HL-60/S4 treated with retinoic acid at 250 ng/mL for 4 days and 3 days (cell line): Measurements from ENCODE around the gene SLC25A21.
"Not testable (repeated sequence)": the region's sequence is repeated elsewhere in the genome, so short reads cannot be mapped to it uniquely, and the experiment has no call there.

Source experiments
- in situ Hi-C: fragments of 300-500 bp; cut with MboI; formaldehyde crosslinking; loops from 2 replicates; pipeline ENCODE4 v1.7.0; 2022; ENCODE audit warnings: low sequenced_read_pairs

SLC25A21 gene

DNA sequence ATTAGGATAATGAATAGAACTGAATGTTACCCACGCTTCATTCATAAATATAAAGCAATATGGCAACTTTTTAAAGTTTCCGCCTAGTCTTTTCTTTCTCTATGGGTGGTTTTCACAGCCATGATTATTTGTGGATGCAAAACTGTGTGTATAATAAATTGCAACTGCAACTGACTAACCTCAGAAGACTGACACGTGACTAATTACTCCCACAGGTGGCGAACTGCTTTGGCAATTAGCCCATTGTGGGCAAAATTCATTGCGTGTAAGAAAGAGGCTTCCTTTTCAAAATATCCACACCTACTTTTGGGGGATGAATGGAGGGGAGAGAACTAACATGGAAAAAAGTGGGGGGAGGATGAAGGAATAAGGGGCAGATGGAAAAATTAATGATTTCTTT lies 79.0 kb downstream of the SLC25A21 start:
- in situ Hi-C loops: no loop called here

DNA sequence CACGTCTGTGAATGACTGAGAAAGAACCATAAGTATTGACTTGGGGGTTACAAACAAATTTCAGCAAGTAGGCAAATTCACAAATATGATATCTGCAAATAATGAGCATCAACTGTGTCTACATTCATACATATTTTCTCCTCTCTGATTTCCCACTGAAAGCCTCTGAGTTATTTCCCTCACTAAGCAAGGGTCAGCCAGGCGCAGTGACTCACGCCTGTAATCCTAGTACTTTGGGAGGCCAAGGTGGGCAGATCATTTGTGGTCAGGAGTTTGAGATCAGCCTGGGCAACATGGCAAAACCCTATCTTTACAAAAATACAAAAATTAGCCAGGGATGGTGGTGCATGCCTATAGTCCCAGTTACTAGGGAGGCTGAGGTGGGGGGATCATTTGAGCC lies 80.8 kb downstream of the SLC25A21 start:
- in situ Hi-C loops: no loop called here

DNA sequence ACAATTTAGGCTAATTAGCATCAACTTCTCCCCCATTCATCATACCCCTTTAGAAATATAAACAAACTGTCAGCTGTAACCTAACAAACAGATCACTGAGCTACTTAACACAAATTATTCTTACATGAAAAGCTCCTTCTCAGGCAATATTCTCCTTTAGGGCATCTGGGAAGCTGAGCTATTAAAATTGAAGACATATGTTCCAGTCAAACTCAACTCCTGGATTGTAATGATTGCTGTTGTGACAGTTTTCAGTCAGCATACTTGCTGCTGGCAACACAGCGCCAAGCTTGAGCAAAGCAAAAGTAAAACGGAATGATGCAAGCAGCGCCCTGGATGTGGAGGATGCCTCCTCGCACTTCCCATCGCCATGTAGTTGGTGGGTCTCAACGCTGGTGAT lies 82.4 kb downstream of the SLC25A21 start:
- in situ Hi-C loops: no loop called here

- in situ Hi-C loops: no loop called here
These were observed 83.0 kb downstream of the SLC25A21 start for GRCh38 chr14:37089410-37089809.

- in situ Hi-C loops: no loop called here
These were observed 83.8 kb downstream of the SLC25A21 start for GRCh38 chr14:37088356-37089215.

GRCh38 chr14:37087520-37087919 lies 84.9 kb downstream of the SLC25A21 start:
- in situ Hi-C loops: no loop called here

DNA sequence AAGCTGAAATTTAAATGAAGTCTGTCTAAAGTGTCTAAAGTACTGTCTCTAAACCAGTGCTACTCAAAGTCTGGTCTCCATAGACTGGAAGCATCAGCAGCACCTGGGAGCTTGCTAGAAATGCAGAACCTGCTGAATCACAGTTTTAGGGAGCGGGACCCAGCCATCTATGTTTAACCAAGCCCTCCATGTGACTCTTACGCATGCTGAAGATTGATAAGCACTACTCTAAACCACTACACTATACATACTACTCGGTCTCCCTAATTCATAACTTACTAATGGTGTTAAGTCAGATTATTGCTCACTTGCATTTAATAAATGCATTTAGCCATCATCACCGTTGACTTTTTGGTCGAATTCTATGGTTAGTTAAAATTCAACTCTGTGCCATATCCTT lies 88.8 kb downstream of the SLC25A21 start:
- in situ Hi-C loops: no loop called here

DNA sequence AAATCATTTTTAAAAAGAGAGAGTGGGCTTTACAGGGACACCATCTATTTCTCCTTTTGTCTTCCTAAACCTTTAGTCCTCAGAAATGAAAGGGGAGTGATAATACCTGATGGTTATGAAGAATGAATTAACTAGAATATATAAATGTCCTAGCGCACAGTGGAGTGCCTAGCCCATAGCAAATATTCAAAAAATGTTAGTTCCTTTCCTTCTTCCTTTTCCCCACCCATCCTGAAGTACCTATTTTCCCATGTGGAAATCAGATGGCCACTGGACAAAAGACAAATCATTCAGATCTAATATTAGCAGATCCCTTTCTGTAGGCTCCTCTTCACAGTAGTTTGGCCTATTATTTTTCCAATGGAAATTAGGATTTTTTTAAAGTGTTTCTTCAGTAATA lies 90.0 kb downstream of the SLC25A21 start:
- in situ Hi-C loops: no loop called here

- in situ Hi-C loops: no loop called here
These were observed 90.5 kb downstream of the SLC25A21 start for GRCh38 chr14:37081856-37082255.

DNA sequence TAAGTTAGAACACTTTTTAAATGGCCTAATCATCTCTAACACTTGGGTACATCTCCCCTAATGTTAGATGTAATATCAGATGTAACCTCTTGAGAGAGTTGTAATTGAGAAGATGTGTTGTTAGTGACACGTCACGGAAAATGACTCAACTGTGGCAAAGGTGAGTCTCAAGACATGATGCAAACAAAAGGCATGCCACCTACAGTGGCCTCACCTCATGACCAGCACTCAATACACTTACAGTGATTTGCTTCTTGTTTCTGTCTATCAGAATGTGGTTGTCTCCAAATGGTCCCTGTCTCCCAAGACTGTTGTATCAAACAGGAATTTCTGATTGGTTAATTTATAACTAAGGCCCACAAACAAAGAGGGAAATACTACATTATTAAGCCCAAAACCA lies 91.2 kb downstream of the SLC25A21 start:
- in situ Hi-C loops: no loop called here

DNA sequence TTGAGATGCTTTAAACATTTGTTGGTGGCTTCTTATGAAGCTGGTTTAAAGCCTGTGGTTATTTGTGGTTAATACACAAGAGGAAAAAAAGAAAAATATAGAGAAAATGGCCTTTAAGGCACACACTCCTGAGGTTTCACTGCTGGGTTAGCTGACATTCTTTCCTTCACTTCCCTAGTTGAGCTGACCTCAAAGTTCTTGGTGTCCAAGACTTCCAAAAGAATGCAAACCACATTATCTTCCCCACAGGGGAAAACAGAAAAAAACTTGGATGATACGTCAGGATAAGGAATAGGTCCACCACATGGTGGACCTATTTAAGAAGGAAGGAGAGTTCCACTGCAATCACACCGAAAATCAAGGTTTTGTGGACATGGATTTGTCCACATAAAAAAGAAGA lies 94.3 kb downstream of the SLC25A21 start:
- in situ Hi-C loops: no loop called here

DNA sequence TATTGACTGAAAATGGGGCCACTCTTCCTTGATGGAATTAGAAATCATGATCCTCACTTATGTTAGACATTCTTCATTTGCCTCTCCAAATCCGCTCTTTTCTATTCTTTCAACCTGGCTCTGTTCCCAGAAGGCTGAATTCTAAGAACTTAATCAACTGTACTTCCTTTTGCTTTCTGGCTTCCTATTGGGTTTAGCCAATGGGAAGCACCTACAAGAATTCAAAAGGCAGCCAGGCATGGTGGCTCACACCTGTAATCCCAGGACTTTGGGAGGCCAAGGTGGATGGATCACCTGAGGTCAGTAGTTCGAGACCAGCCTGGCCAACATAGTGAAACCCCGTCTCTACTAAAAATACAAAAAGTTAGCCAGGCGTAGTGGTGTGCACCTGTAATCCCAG lies 98.1 kb downstream of the SLC25A21 start:
- in situ Hi-C loops: not testable (repeated sequence)

- in situ Hi-C loops: no loop called here
These were observed 108.8 kb downstream of the SLC25A21 start for GRCh38 chr14:37063467-37064240.

GRCh38 chr14:37062191-37062803 lies 110.1 kb downstream of the SLC25A21 start:
- in situ Hi-C loops: no loop called here

- in situ Hi-C loops: no loop called here
These were observed 110.7 kb downstream of the SLC25A21 start for GRCh38 chr14:37061697-37062096.

GRCh38 chr14:37060496-37061260 lies 111.7 kb downstream of the SLC25A21 start:
- in situ Hi-C loops: no loop called here

GRCh38 chr14:37057776-37058175 lies 114.6 kb downstream of the SLC25A21 start:
- in situ Hi-C loops: no loop called here

DNA sequence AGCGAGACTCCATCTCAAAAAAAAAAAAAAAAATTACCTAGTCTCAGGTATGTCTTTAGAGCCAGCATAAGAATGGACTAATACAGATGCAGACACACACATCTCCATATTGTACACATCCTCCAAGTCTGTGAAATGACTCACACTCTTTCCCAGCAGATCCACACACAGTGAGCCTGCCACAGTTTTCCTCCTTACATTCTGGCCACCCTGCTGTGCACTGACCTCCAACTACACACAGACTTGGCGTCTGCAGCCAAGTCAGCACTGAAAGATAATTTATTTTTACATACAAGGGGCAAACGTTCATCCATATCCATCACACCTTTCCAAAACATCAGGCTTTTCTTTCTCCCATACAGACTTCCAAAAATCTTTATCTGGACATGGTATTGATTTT lies 115.9 kb downstream of the SLC25A21 start:
- in situ Hi-C loops: no loop called here

GRCh38 chr14:37054869-37055268 lies 117.5 kb downstream of the SLC25A21 start:
- in situ Hi-C loops: no loop called here

DNA sequence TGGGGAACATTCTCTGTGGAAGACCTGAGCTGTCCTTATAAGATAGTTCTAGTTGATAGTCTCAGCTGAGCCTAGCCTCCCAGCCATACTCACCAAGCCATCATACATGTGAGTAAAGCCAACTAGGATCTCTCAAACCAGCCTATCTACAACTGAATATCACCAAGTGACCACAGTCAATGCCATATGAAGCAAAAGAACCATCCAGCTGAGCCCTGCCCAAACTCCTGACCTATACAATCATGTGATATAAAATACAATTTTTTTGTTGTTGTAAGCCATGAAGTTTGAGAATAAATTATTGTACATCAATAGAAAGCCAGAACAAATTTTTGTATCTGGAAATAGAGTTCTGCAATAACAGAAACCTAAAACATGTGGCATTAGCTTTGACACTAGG lies 118.3 kb downstream of the SLC25A21 start:
- in situ Hi-C loops: no loop called here

- in situ Hi-C loops: no loop called here
These were observed 120.7 kb downstream of the SLC25A21 start for GRCh38 chr14:37051680-37052079.
